Mononuclear cell (primary cell): ENCODE measurements around the gene EHBP1. TPM values are rescaled to one million over a fixed set of nuclear protein-coding genes. Genes with fewer than 3 reads are reported as not detected.

Experiments used
- H3K27me3 ChIP-seq: 2 replicates; pipeline ENCODE4 v1.6.0; 2011; ENCODE audit warnings: low read length, control low read depth; ENCODE audit not compliant: insufficient read depth
- H3K4me1 ChIP-seq: 2 replicates; pipeline ENCODE4 v1.5.1; 2011; ENCODE audit warnings: mild to moderate bottlenecking, low read length, control low read depth; ENCODE audit not compliant: insufficient read depth
- H3K4me3 ChIP-seq: 2 replicates; pipeline ENCODE4 v1.5.1; 2011; ENCODE audit warnings: mild to moderate bottlenecking, low read length, moderate library complexity
- H3K9me3 ChIP-seq: 2 replicates; pipeline ENCODE4 v1.5.1; 2011; ENCODE audit warnings: low read depth, mild to moderate bottlenecking, control low read depth, low read length
- total RNA-seq: library from RNA; depleted of rRNA; stranded (reverse); fragments of >200 nt; gene quantifications from one replicate; pipeline ENCODE4 v1.2.3, GENCODE V29; 2012

Gene EHBP1
- total RNA-seq, 1 donor = 31.6 TPM

- no peaks in the 10 kb centered on the region for H3K27me3 ChIP-seq
- peaks cover 17% of the 10 kb centered on the region for H3K9me3 ChIP-seq
- H3K4me3 ChIP-seq = no peak overlapping the region
Observed at GRCh38 chr2:62928015-62928414, 222.5 kb downstream of the EHBP1 start.

GRCh38 chr2:62931536-62931935, 226.0 kb downstream of the EHBP1 start:
- H3K9me3 ChIP-seq = no peaks in the 10 kb centered on the region
- no peaks in the 10 kb centered on the region for H3K4me1 ChIP-seq
- no peak overlapping the region for H3K4me3 ChIP-seq
- no peaks in the 10 kb centered on the region for H3K27me3 ChIP-seq

More at GRCh38 chr2:62928015-62928414, 222.5 kb downstream of the EHBP1 start:
- H3K4me1 ChIP-seq = no peaks in the 10 kb centered on the region

- Histone ChIP-seq H3K9me3 (no peaks in the 10 kb centered on the region), H3K27me3 (no peaks in the 10 kb centered on the region), H3K4me1 (no peaks in the 10 kb centered on the region), H3K4me3 (no peak overlapping the region)
Observed at GRCh38 chr2:62933398-62933917, 227.9 kb downstream of the EHBP1 start.

- H3K4me1 ChIP-seq = no peaks in the 10 kb centered on the region
- H3K4me3 ChIP-seq = no peak overlapping the region
Observed at GRCh38 chr2:62934517-62934916, 229.0 kb downstream of the EHBP1 start.

GRCh38 chr2:62938126-62938525, 232.6 kb downstream of the EHBP1 start:
- H3K27me3 ChIP-seq = no peaks in the 10 kb centered on the region
- no peak overlapping the region for H3K4me3 ChIP-seq
- no peaks in the 10 kb centered on the region for H3K9me3 ChIP-seq
- no peaks in the 10 kb centered on the region for H3K4me1 ChIP-seq

More at GRCh38 chr2:62934517-62934916, 229.0 kb downstream of the EHBP1 start:
- Histone ChIP-seq H3K27me3 (no peaks in the 10 kb centered on the region), H3K9me3 (no peaks in the 10 kb centered on the region)

- Histone ChIP-seq H3K4me1 (no peaks in the 10 kb centered on the region), H3K4me3 (no peak overlapping the region), H3K27me3 (no peaks in the 10 kb centered on the region), H3K9me3 (no peaks in the 10 kb centered on the region)
Observed at GRCh38 chr2:62939735-62940491, 234.4 kb downstream of the EHBP1 start.

GRCh38 chr2:62940697-62941096, 235.2 kb downstream of the EHBP1 start:
- Histone ChIP-seq H3K4me1 (no peaks in the 10 kb centered on the region), H3K9me3 (no peaks in the 10 kb centered on the region), H3K4me3 (no peak overlapping the region), H3K27me3 (no peaks in the 10 kb centered on the region)

GRCh38 chr2:62941413-62941812, 235.9 kb downstream of the EHBP1 start:
- H3K9me3 ChIP-seq = no peaks in the 10 kb centered on the region
- no peak overlapping the region for H3K4me3 ChIP-seq
- H3K27me3 ChIP-seq = no peaks in the 10 kb centered on the region
- H3K4me1 ChIP-seq = no peaks in the 10 kb centered on the region

GRCh38 chr2:62944362-62944761, 238.8 kb downstream of the EHBP1 start:
- Histone ChIP-seq H3K4me3 (no peak overlapping the region), H3K4me1 (no peaks in the 10 kb centered on the region), H3K9me3 (no peaks in the 10 kb centered on the region), H3K27me3 (no peaks in the 10 kb centered on the region)

- Histone ChIP-seq H3K4me3 (no peak overlapping the region), H3K4me1 (no peaks in the 10 kb centered on the region), H3K9me3 (no peaks in the 10 kb centered on the region), H3K27me3 (no peaks in the 10 kb centered on the region)
Observed at GRCh38 chr2:62947403-62947802, 241.9 kb downstream of the EHBP1 start.

GRCh38 chr2:62956651-62957050, 251.1 kb downstream of the EHBP1 start:
- H3K4me1 ChIP-seq = no peaks in the 10 kb centered on the region
- no peaks in the 10 kb centered on the region for H3K9me3 ChIP-seq
- no peaks in the 10 kb centered on the region for H3K27me3 ChIP-seq
- H3K4me3 ChIP-seq = no peak overlapping the region

- Histone ChIP-seq H3K4me1 (no peaks in the 10 kb centered on the region), H3K4me3 (no peak overlapping the region), H3K9me3 (no peaks in the 10 kb centered on the region), H3K27me3 (no peaks in the 10 kb centered on the region)
Observed at GRCh38 chr2:62958206-62958605, 252.7 kb downstream of the EHBP1 start.

- no peak overlapping the region for H3K4me3 ChIP-seq
- H3K9me3 ChIP-seq = no peaks in the 10 kb centered on the region
- no peaks in the 10 kb centered on the region for H3K4me1 ChIP-seq
- H3K27me3 ChIP-seq = no peaks in the 10 kb centered on the region
Observed at GRCh38 chr2:62964050-62964449, 258.5 kb downstream of the EHBP1 start.

GRCh38 chr2:62964671-62965070, 259.2 kb downstream of the EHBP1 start:
- H3K27me3 ChIP-seq = no peaks in the 10 kb centered on the region
- no peaks in the 10 kb centered on the region for H3K4me1 ChIP-seq
- no peak overlapping the region for H3K4me3 ChIP-seq
- no peaks in the 10 kb centered on the region for H3K9me3 ChIP-seq

GRCh38 chr2:62966991-62967390, 261.5 kb downstream of the EHBP1 start:
- no peaks in the 10 kb centered on the region for H3K4me1 ChIP-seq
- H3K9me3 ChIP-seq = no peaks in the 10 kb centered on the region
- no peaks in the 10 kb centered on the region for H3K27me3 ChIP-seq

GRCh38 chr2:62968168-62968567, 262.7 kb downstream of the EHBP1 start:
- H3K27me3 ChIP-seq = no peaks in the 10 kb centered on the region
- no peaks in the 10 kb centered on the region for H3K9me3 ChIP-seq
- no peak overlapping the region for H3K4me3 ChIP-seq
- H3K4me1 ChIP-seq = no peaks in the 10 kb centered on the region

More at GRCh38 chr2:62966991-62967390, 261.5 kb downstream of the EHBP1 start:
- H3K4me3 ChIP-seq = no peak overlapping the region
